ENCODE measurements around the gene NR2F1-AS1.
"Not testable (repeated sequence)": the region's sequence is repeated elsewhere in the genome, so short reads cannot be mapped to it uniquely, and the experiment has no call there.

Gene NR2F1-AS1

DNA sequence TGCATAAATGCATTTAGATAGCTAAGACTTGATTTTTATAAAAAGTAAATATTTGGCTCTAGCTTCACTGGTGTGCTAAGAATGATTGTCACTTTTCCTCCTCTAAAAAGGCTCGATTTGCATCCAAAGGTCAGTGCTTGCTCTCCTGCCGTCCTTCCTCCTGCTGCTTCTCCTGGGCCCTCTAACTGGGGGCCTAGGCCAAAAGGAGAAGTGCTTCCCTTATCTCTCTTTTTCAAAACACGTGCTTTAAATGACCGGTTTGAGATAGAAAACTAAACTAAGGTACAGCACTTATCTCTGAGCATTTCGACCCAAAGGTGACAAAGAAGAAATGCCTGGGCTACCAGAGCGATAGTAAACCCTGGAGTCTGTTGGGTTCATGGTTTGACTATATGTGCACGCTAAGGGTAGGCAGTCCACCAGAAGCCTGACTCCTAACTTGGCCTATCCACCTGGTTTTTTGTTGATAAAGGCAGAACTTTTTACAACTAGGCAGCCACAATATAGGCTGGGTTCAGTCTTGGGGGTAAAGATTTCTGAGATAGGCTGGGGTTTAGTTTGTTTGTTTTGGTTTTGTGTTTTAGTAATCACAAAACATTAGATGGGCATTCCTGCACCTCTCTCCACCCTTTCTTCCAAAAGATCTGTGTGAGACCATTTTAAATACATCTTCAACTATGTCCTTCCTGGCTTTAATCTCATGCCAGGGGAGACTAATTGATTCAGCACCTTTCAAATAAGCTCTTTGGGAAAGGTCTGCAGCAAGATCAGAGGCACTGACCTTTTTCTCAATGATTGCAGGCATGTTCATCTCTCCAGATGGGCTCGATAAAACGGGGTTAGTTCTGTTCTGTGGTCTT, 3.8 kb downstream of the NR2F1-AS1 start:
- DNase-seq (ENCODE audit: low spot score) = no peak

DNA sequence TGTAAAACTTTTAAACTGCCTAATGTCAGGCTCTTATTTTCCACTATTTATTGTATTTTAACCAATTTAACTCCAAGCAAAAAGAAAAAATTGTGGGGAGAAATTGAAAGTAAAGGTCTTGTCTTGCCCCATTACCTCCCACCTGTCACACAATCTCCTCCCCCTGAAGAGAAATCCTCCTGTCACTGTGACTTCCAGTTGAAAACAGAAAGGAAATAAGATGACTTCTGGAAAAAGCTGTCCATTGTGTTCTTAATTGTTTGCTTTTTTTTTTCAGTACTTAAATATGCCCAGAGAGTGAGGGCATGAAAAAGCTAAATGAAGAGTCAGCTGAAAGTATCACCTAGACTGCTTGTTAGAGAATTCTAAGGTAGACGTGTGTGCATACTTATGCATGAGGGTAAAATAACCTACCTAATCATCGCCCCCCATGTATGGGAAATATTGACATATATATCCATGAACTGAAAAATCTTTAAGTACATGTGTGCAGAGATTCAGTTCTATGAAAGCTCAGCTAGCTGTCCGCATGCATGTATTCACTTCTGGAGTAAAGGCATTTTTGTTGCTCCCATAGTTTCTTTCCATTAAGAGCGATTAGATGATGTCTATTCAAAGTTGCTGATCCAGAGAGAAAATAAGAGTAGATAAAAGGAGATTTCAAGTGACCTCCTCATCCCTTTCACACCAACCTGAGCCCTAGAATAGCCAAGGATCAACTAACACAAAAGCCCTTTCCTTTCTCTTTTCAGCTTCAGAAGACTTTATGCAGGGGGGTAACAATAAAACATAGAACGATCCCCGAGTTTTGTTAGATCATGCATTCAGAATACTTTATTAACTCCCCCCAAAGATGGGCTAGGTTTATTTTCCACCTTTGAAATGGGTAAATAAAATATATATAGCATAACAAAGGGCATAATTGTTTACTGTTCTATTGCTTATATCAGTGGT, 5.3 kb downstream of the NR2F1-AS1 start:
- no peak for DNase-seq (ENCODE audit: low spot score)

DNA sequence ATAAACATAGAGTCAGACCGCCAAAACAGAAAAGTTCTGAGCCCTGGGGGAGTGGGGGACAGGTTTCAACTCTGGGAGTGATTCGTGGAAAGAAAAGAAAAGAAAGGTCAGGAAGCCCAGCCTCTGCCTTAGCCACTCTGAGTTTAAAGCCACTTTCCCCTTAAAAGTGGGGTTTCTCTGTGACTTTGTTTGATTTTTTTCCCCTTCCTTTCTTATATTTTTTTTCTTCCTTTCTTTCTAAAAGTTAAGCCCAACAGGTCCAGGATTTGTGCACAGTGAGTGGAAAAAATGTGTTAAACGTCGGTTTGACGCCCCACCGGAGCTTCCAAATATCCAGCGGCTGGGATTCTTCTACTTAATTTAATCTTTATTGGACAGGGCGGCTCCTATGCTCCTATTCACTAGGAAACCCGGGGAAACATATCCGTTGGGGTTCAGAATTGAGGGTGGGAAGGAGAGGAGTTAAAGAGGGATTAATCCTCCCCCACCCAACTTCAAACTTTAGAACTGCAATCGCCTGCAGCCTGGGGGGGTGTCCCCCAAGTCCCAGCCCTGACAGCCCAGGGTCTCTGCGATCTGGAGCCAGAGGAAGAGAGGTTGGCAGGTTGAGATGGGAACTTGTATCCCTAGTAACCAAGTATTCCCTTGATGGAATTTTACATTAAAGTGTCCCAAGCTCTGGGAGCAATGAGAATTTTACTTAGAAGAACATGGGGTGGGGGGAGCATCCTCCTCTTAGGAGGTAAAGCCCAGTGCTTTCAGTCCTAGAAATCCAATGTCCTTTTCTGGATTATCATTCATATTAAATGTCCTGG, 6.3 kb downstream of the NR2F1-AS1 start:
- DNase-seq (ENCODE audit: low spot score) = no peak

DNA sequence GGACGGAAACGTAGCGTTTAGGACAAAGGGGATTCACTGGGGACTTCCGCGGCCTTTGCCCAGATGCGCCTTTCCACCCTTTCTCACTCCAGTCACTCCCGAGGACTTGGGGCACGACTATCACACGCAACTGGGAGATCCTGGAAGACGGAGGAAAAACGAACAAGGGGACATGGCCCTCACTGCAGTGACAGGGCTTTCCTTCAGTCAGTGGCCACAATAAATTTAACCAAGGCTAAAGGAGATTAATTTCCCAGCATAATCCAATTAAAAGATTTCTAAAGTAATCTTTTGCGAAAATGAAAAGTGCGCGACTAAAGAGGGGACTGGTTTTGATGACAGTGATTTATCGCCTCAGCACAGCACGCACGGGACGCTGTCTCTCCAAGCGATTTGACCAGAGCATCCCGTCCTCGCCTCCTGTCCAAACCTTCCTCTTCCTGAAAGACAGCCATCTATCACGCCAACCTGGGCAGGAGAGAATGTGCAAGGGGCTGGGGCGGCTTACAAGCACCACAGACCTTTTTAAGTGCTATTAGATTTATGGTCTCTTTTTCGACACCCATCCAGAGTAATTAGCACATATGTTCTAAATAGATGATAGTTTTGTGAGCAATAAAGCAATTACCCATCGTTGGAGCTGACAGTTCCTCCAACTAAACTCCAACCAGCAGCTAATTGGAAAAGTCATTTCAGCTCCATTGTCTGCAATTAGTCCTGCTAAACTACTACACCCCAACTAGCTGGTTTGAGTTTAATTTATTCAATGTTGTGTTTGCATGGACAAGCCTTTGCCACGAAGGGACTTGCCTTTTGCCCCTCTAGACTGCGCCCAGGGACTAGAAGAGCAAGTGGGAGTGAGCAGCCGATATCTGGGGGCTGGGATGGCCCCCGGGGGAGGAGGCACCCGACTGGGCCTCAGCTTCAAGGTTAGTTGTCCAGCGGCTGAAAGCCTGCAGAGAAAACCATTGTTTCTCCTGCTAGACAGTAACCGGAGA, 7.4 kb downstream of the NR2F1-AS1 start:
- DNase-seq (ENCODE audit: low spot score) = no peak

DNA sequence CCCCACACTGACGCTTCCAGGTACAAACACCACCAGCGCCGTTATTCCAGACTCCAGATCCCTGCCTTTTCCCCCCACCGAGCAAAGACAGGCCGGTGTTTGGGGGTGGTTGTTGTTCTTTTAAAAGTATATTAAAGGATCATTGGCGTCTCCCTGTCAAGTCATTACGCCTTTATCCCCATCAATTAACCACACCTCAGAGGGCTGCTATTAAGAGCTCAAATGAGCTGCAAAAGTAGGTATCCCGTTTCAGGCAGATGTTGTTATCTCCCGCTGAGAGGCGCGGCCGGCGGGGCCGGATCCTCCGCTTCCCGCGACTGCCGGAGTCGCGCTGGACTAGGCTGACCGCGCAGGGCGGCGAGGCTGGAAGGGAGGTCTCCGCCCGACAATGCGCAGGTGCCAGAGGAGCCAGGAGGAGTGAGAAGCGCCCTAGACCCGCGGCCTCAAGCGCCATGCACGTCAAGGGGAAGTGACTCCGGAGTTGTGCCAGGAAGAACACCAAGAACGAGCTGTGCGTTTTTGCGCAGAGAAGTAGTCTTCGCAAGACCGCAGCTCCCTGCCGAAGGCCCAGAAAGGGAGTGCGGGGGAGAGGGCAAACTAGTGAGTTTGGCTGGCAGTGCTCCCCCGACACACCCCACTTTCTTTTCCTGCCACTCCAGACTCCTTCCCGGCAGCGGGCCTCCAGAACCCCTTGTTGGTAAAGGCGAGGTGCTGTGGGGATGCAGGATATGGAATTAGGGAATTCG, 8.2 kb downstream of the NR2F1-AS1 start:
- DNase-seq (ENCODE audit: low spot score) = no peak

GRCh38 chr5:93572101-93572607, 8.9 kb downstream of the NR2F1-AS1 start:
- no peak for DNase-seq (ENCODE audit: low spot score)

DNA sequence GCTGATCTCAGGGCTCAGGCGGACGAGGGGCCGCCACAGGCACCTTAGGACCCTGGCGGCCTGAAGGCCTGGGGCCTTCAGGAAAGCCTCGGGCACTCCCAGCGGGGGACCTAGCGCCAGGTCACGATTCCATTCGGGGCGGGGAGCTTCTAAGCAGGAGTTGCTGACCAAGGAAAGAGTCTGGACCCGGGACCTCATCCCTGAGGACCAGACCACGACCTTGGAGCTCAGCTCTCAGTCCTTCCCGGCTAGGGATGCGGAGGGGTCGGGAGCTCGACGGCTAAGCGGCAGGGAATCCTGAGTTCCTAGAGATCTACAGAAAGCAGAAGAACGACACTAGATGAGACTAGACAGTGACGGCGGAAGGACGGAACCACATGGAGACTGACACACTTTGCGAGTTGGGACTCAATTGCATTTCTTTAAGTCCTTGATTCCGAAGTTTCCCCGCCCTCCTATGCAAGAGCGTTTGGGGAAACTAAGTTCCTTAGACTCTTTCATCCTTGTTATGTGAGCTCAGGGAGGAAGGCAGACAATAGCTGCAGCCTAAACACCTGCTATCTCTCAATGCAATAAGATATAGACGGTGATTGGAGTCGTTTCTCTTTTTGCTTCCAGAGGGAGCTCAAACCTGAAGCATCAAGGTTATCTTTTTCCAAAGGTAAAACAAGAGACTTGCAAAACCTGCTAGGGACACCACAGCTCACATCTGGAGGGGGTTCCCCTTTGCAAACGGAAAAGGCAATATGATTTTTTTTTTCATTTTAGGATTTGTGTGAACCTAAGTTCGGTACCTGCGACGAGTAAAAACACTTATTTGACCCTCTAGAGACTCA, 9.7 kb downstream of the NR2F1-AS1 start:
- no peak for DNase-seq (ENCODE audit: low spot score)

DNA sequence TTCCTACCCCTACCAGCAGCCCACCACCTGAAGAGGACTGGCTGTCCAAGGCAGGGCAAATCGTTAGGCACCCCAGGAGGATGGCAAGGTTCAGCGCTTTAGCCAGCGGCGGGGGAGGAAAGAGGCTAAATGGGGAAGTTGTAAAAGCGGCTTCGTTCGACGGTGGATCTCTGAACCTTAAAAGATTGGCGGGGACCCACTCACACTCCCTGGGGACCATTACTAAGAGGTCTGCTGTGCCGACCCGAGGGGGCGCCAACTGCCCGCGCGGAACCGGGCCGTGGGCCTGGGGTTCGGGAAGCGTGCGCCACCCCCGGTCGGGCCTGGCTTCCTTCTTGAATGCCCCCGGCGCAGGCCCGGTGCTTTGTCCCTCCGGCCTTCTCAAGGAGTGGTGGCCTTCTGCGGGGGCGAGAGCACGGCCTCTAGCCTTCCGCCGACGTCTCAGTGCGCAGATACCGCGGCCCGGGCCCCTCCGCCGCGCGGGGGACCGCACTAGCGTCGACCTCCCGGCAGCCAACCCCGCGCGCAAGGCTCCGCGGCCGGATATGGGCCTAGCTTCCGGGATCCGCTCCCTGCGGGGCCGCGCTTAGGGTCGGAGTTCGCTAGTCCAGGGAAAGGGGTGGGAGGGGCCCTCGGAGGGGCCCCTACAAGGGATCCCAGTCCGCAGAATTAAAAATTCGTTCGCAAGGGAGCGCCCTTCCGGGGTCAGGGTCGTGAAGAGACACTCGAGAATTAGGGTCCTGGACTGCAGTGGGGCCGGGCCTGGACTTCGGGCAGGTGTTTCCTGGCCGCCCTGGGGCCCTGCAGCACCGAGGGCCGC, 10.5 kb downstream of the NR2F1-AS1 start:
- DNase-seq (ENCODE audit: low spot score) = no peak

- no peak for DNase-seq (ENCODE audit: low spot score)
Observed at GRCh38 chr5:93569300-93570160, 11.5 kb downstream of the NR2F1-AS1 start.

DNA sequence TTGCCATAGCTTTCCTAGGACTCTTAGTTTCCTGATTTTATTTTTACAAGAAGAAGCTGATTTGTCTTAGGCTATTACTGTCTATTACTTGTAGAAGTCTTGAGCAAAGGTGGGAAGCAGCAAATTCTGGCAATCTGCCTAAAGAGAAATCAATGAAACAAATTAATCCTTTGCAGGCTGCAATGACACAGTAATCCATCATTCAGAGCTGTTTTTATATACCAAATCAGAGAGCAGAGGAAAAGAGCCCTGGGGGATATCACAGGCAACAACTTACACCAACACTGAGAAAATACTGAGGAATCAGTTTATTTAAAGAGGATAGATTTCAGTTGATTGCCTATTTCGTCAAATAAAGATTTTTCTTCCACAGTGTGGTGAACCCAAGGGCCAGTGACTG, 13.6 kb downstream of the NR2F1-AS1 start:
- DNase-seq (ENCODE audit: low spot score) = no peak

DNA sequence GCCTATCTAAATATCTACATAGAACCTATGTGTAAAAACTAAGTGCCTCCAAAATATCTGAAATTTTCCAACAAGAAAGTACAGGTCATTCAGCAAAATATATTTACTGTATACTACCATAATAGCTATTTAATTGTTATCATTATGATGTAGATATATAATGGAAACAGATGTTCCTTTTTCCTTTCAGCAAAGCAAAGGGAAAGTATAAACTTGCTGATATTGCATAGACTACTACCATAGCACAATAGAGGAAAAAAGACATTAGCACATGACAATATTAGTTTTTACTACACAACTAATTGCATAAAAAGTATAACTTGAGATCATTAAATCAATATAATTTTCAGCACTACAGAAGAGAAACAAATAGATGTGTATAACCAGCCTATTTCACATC, 14.9 kb downstream of the NR2F1-AS1 start:
- DNase-seq (ENCODE audit: low spot score) = no peak

- no peak for DNase-seq (ENCODE audit: low spot score)
Observed at GRCh38 chr5:93557021-93557604, 23.9 kb downstream of the NR2F1-AS1 start.

GRCh38 chr5:93549594-93549993, 31.4 kb downstream of the NR2F1-AS1 start:
- DNase-seq (ENCODE audit: low spot score) = not testable (repeated sequence)

DNA sequence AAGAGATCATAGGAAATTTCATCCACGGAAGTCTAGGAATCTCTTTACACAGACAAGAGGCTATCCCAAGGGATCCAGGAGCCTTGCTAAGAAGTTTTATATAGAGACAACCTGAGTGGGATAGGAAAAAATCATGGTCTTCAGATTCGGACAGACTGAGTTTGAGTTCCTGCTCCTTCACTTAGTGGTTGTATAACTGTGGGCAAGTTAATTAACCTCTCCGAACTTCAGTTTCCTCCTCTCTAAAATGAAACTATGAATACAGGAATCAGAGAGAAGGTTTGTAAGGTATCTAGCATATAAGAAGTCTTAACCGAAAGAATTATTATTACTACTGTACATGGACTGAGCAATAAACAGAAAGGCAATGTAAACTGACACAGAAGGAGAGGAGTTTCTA, 35.1 kb downstream of the NR2F1-AS1 start:
- DNase-seq (ENCODE audit: low spot score) = no peak

DNA sequence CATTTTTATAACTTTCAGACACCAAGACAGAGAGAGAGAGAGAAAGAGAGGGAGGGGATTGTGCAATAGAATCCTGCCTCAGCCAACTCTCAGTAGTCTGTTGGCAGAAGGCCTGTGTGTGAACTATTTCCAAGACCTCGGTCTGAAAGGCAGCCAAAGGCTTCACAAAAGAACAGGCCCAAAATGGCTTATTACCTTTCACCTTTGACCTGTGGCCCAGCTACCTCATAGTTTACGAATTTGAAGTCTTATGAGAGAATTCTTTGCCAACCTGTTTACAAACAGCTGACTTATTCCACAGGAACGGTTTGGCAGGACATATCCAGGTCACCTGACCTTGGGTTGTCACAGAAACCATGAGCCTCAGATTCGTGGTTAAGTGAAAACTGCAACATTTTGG, 48.6 kb downstream of the NR2F1-AS1 start:
- no peak for DNase-seq (ENCODE audit: low spot score)

DNA sequence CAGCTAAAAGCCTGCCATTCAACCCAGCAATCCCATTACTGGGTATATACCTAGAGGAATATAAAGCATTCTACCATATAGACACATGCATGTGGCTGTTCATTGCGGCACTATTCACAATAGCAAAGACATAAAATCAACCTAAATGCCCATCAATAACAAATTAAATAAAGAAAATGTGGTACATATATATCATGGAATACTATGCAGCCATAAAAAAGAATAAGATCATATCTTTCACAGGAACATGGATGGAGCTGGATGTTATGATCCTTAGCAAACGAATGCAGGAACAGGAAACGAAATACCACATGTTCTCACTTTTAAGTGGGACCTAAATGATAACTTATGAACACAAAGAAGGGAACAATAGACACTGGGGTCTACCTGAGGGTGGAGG, 59.2 kb downstream of the NR2F1-AS1 start:
- not testable (repeated sequence) for DNase-seq (ENCODE audit: low spot score)

GRCh38 chr5:93519740-93520139, 61.3 kb downstream of the NR2F1-AS1 start:
- DNase-seq (ENCODE audit: low spot score) = no peak

All from hematopoietic multipotent progenitor cell treated with erythropoietin and hydrocortisone succinate and interleukin-3 and kit ligand, for 15 days (in vitro differentiated cells).